Middle frontal gyrus (tissue), 1 donor: ENCODE measurements around the gene OPCML.

Experiments
- DNase-seq: peaks from one replicate; pipeline ENCODE4 v3.0.0-alpha.2; 2015; ENCODE audit warnings: low spot score; ENCODE audit errors: extremely low spot score

Gene OPCML

GRCh38 chr11:132993991-132994502, 538.3 kb downstream of the OPCML start:
- DNase-seq = no peak

DNA sequence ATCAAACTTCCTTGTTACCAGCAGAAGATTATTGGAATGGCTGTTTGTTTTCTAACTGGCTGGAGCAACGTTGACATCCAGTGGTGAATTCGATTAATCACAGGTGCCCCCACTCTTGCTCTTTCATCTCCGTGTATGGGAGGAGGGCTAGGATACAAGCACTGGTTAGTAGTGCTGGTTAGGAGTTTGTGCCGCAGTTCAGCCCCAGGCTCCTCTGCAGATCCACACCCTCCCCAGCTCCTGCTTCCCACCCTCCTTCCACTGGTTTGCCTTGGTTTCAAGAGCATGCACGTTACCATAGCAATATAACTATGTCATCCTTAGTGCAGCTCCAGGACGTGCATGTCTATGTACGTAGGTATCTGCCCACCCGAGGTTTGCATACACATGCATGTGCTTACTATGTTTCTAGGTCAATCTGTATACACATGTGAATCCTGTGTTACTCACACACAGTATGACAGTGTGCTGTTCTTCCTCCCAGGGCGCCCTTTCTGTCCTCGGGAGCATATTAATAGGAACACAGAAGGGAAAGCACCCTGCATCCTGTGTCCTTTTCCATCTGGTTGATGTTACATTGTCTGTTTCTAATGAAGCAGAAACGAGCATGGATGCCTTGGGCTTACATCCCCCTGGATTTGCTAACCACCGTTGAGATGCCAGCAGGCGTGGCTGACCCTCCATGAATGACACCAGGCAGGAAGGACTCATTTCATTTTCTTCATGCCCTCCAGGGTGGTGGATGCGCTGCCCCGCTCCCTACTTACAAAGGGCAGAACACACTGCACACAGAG, 539.3 kb downstream of the OPCML start:
- no peak for DNase-seq

DNA sequence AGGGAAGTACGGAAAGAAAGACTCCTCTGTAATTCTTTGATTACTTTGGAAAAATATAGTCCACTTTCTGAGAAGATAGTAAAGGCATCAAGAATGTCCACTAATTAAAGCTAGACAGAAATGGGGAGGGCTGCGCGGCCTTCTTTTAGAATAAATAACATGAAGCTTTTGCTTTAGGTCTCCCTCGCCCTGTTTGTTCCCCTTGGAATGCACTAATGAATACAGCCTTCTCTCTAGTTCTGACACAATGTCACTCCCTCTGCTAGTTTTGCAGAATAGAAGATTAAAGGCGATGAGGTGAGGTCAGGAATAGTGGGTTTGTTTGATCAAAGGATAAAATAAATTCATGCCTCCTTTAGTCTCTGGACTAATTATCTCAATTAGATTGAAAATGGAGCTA, 543.9 kb downstream of the OPCML start:
- DNase-seq = no peak

DNA sequence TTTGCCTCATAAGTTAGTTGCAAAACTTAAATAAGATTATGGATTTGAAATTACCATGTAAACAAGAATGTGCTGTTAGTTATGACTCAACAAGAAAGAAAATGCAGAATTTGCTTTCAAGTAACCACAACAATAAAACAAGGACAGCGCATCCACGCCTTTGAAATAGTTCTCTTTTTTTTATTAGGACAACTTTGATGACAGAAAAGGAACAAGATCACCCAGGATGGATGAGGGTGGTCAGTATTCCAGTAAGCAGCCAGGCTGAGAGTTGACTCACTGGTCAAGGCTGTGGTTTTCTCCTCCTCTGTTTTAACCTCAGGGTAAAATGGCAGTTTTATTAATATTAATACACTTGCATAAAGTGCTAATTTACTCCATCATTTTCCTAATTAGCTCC, 544.4 kb downstream of the OPCML start:
- DNase-seq = no peak

- DNase-seq = no peak
Observed at GRCh38 chr11:132983641-132983978, 548.7 kb downstream of the OPCML start.

- DNase-seq = no peak
Observed at GRCh38 chr11:132982772-132983640, 549.3 kb downstream of the OPCML start.

DNA sequence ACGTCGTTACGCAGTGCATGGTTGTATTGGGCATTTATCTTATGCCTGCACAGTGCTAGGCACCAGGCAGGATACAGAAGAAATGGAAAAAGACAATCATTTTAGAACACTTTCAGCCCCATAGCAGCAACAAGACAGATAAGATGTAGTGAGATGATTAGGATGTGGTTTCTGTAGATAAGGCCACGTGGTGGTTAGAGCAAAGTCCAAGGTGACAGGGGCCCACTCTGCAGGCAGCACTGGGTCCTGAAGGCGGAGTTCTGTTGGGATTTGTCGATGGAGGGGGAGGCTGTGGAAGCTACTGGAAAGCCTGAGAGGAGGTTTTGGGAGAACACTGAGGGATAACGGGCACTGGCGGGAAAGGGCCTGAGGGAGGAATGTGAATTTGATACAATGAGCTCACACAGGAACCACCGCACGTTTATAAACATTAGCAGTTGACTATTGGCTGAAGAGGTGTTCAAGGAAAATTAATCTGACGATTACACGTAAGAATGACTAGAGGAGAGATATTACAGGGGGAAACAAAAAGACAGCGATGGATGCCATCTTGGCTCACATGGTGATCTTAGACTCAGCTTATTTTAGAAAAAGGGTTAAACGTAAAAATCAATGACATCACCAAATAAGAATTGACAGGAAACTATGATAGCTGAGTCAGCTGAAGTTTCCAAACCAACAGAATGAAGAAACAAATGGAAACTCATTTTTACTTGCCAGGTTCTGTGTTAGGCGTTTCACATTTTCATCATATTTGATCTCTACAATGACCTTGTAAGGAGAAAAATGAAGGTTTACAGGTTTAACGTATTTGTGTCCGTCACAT, 551.0 kb downstream of the OPCML start:
- DNase-seq = no peak

GRCh38 chr11:132980670-132981069, 551.6 kb downstream of the OPCML start:
- no peak for DNase-seq

DNA sequence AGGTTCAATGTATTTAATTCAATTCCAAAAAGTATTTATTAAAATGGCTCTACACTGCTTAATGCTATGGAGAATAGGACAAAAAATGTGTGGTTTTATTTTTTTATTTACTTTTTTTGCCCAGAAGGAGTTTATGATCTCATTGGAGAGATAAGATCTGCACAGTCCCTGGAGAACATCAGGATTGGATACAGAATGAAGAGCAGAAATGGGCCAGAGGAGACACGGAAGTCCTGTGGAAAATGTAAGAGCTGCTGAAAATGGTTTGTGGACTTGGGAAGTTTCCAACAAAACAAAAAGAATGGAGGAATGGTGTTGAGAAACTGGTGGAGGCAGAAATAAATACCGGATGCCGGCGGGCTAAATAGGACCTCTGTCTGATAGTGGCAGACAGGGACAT, 554.6 kb downstream of the OPCML start:
- no peak for DNase-seq

- no peak for DNase-seq
Observed at GRCh38 chr11:132977241-132977640, 555.1 kb downstream of the OPCML start.

DNA sequence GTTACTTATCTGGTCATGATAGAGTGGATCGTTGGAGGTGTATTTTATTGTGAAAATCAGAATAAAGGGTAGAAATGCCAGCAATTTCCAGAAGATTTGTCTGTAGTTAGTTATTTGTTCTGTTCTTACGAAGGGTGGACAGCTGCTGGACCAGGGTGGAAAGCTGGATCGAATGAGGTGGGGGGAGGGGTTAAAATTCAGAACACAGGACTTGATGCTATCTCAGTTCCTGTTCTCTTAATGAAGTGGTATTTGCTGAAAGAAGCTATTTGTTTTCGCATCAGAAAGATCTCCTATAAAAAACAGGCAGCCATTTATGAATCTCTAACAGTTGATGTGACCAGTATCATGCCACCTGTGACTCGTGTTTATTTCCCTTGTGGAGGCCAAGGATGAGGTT, 556.2 kb downstream of the OPCML start:
- DNase-seq = no peak

DNA sequence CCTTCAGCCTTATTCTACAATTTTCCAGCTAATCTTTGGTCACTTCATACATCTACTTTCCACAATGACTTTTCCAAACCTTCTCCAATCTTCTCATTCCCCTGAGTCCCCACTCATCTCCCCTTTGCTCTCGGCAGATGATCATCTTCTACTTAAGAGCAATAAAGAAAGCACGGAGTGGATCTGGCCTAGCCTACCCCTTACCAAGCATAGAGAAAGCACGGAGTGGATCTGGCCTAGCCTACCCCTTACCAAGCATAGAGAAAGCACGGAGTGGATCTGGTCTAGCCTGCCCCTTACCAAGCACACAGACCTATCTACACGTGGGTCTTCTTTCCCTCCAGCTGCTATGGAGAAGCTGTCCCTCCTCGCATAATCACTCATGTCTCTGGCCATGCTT, 558.6 kb downstream of the OPCML start:
- no peak for DNase-seq

DNA sequence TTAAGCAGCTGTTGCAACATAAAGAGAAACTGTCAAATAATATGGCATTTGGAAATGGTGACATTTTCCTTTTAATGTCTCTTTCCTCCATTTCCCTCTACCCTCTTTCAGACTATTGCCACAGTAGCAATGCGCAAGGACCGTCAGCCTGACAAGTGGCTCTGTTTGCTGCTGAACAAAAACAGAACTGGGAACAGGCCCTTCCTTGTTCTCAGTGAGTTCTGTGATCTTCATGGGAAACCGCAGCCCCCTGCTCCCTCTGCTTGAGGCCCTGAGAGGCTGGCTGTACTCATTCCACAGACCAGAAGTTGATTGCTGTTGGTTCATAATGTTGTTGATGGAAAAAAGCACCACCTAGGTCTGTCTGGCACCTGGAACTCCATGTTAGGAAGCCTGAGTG, 559.7 kb downstream of the OPCML start:
- DNase-seq = peak; percentile 43

GRCh38 chr11:132971351-132971750, 561.0 kb downstream of the OPCML start:
- no peak for DNase-seq

GRCh38 chr11:132969892-132970291, 562.4 kb downstream of the OPCML start:
- DNase-seq = no peak

DNA sequence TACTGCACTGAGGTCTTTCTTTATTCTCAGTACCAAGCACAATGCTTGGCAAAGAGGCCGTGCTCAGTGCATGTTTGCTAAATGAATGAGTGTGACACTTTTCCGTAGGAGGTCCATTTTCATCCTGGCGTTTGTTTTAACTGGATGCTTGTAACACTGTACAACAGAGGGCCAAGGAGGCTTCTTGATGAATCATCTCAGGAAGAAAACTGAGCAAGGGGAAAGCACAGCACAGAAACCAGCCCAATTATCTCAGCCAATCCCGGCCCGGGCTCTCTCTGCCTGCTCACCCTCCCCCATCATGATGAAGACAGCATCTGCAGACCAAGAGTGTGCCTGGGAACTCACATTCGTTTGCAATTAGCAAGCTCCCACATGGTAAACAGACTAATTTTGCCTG, 570.3 kb downstream of the OPCML start:
- DNase-seq = peak; percentile 57

DNA sequence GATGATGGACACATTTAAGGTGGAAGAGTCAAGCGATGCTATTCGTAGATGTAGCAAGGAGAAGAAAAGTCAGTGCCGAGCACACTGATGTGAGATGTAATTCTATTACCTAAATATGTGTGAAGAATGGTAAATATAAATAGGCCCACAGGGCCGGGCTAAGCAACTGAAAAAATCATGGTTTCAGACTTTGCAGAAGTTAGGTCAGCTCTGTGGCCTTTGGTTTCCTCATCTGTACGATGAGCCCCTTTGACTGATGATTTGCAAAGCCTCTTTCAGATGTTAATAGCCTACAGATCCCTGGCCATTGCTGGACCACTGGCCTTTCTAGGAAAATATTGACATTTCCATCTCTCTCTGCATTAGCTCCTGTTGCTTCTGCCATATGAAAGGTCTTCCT, 570.8 kb downstream of the OPCML start:
- no peak for DNase-seq

- DNase-seq = no peak
Observed at GRCh38 chr11:132960273-132961078, 571.8 kb downstream of the OPCML start.

DNA sequence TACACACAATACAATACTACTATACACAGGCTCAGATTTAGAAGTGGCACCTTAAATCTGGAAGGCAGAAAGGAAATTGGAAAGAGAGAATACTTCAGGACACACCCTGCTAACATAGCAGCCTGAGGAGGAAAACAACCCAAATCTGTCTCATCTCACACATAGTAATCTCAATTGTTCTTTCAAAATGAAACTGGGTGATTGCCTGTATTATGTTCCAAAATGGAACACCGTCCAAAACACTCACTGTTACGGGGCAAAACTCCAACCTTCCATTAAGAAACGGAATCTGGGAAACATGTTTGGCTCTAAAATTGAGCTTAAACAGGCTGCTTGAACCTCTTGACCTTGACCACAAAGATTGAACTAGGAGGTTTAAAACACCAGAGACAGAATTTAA, 572.6 kb downstream of the OPCML start:
- no peak for DNase-seq

- no peak for DNase-seq
Observed at GRCh38 chr11:132957881-132958280, 574.4 kb downstream of the OPCML start.

DNA sequence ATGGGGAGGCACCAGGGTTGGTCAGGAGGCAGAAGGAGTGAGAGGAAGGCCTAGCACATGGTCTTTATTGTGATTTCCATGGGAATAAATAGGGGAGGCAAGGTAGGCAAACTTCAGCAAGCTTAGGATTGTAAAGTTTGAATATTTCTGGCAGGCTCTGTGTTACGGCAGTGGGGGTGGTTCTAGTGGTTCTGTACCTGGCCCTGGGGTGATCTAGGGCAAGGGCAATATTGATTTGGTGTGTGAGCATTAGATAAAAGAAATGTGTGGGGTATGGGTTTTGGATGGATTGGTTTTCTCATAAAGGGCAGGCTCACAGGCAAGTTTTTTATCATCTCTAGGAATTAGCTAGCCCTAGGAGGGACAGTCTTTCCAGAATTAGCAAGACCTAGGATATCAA, 584.0 kb downstream of the OPCML start:
- no peak for DNase-seq
